ENCODE data around the gene GH1. TPM values are rescaled to one million over a fixed set of nuclear protein-coding genes. Genes with fewer than 3 reads are reported as not detected.
"Not testable (repeated sequence)": the region's sequence is repeated elsewhere in the genome, so short reads cannot be mapped to it uniquely, and the experiment has no call there.

The GH1 gene
- total RNA-seq, 1 donor from 2014 or later: not detected

DNA sequence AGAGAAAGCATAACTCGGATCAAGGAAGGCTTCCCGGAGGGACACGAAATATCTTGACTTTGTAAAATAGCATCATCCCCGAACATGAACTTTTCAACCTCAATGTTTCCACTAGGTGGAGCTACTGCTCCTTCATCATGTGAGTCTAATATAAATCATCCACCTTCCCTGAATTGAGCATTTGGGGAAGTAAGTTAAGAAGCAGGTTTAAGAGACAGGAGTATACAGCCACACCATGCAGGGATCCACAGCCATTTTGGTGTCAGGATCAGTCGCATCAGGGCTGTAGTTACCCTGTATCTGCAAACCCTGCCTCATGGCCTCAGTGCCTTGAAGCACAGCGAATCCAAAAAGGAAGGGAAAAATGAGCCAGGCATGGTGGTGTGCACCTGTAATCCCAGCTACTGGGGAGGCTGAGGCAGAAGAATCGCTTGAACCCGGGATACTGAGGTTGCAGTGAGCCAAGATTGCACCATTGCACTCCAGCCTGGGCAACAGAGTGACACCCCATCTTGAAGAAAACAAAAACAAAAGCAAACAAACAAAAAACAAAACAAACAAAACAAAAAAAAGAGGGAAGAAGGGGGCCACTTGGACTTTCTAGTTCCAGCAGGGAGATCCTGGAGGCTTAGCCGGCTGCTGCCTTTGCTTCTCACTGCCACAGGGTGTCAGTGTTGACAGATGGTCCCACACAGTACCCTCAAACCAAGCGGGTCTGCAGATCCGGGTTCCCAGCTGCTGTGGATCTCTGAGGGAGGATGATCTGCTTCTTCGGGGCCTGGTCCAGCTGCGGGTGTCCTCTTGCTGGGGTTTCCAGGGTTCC, 29.4 kb downstream of the GH1 start:
- peak; percentile 54 for TF ChIP-seq CTCF (IDR thresholded peaks at IDR 0.05; ENCODE audit: unreplicated experiment)
- H3K4me3 Mint-ChIP-seq (ENCODE audit: low read depth); H3K27ac Mint-ChIP-seq; H3K9me3 Mint-ChIP-seq (ENCODE audit: low read depth); H3K36me3 Mint-ChIP-seq (ENCODE audit: insufficient read depth); DNase-seq (ENCODE audit: low spot score, unreplicated experiment); H3K4me1 Mint-ChIP-seq (ENCODE audit: low read depth): not testable (repeated sequence)
- peaks cover 19% of the 10 kb centered on the region for H3K27me3 Mint-ChIP-seq

DNA sequence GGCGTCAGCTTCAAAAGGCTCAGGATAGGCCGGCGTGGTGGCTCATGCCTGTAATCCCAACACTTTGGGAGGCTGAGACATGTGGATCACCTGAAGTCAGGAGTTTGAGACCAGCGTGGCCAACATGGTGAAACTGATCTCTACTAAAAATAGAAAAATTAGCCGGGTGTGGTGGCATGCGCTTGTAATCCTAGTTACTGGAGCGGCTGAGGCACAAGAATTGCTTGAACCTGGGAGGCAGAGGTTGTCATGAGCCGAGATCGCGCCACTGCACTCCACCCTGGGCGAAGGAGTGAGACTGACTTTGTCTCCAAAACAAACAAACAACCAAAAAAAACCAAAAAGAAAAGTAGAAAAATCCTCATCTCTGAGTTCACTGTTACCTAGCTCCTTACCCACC, 33.5 kb downstream of the GH1 start:
- H3K36me3 Mint-ChIP-seq (ENCODE audit: insufficient read depth); H3K9me3 Mint-ChIP-seq (ENCODE audit: low read depth); DNase-seq (ENCODE audit: low spot score, unreplicated experiment); H3K27ac Mint-ChIP-seq; H3K4me3 Mint-ChIP-seq (ENCODE audit: low read depth); H3K4me1 Mint-ChIP-seq (ENCODE audit: low read depth): not testable (repeated sequence)
- peaks cover 24% of the 10 kb centered on the region for H3K27me3 Mint-ChIP-seq

- H3K4me3 Mint-ChIP-seq (ENCODE audit: low read depth); DNase-seq (ENCODE audit: low spot score, unreplicated experiment); H3K9me3 Mint-ChIP-seq (ENCODE audit: low read depth); H3K4me1 Mint-ChIP-seq (ENCODE audit: low read depth); H3K36me3 Mint-ChIP-seq (ENCODE audit: insufficient read depth); H3K27ac Mint-ChIP-seq: not testable (repeated sequence)
- peaks cover 33% of the 10 kb centered on the region for H3K27me3 Mint-ChIP-seq
These were observed 36.0 kb downstream of the GH1 start for GRCh38 chr17:63882626-63883126.

DNA sequence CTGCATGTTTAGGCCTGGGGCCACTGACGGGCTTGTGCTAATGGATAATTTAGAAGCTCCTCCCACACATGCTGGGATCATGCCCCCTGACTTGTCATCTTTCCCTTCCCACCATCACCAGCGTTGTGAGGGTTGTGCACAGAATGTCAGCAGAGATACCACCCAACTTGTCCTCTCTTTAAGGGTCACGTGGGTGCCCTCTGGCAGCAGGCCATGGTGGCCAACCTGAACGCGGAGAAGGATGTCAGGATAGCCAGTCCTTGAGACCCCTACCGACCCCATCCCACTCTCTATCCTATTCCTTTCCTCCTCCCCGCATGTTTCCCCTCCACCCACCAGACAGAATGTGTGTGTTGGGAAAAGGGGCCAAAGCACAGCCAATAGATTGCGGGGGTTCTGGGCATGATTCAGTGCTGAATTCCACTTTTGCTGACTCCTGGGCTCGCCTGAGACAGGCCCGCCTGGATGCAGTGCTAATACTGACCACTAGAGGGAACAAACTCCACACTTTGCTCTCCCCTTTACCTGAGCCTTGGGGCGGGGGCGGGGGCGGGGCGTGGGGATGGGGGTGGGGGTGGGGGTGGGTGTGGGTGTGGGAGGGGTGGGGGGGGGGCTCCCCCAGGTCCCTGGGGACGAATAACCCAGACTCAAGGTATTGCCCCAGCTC, 36.6 kb downstream of the GH1 start, which contains the start of gene GH2:
TSS of gene GH2 (minus strand) at position 10 of the 667 bp plus-strand sequence. CDS start 143 bp downstream, outside the sequence.
- DNase-seq (ENCODE audit: low spot score, unreplicated experiment): peak; percentile 41
- H3K27ac Mint-ChIP-seq: no peak within 1 kb of the TSS
- no peaks in the 10 kb centered on the region for H3K36me3 Mint-ChIP-seq (ENCODE audit: insufficient read depth)
- peak; percentile 53 for TF ChIP-seq CTCF (IDR thresholded peaks at IDR 0.05; ENCODE audit: unreplicated experiment)
- no peaks in the 10 kb centered on the region for H3K9me3 Mint-ChIP-seq (ENCODE audit: low read depth)
- H3K4me1 Mint-ChIP-seq (ENCODE audit: low read depth): no peaks in the 10 kb centered on the region
- H3K4me3 Mint-ChIP-seq (ENCODE audit: low read depth): no peak within 1 kb of the TSS
- peaks cover 27% of the 10 kb centered on the region for H3K27me3 Mint-ChIP-seq

- not testable (repeated sequence) for H3K36me3 Mint-ChIP-seq (ENCODE audit: insufficient read depth); H3K27ac Mint-ChIP-seq; DNase-seq (ENCODE audit: low spot score, unreplicated experiment); H3K4me3 Mint-ChIP-seq (ENCODE audit: low read depth); H3K9me3 Mint-ChIP-seq (ENCODE audit: low read depth); H3K4me1 Mint-ChIP-seq (ENCODE audit: low read depth)
- TF ChIP-seq CTCF (IDR thresholded peaks at IDR 0.05; ENCODE audit: unreplicated experiment): peak; percentile 14
- peaks cover 25% of the 10 kb centered on the region for H3K27me3 Mint-ChIP-seq
These were observed 37.3 kb downstream of the GH1 start for GRCh38 chr17:63881337-63881736.

DNA sequence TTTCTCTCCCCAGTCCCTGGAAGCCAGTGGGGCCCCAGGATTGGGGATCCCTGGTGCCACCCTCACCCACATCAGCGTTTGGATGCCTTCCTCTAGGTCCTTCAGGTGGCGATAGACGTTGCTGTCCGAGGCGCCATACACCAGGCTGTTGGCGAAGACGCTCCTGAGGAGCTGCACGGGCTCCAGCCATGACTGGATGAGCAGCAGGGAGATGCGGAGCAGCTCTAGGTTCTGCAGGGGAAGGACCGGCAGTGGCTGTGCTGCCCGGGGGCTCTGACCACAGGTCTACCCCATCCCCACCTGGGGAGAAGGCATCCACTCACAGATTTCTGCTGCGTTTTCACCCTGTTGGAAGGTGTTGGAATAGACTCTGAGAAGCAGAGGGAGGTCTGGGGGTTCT, 37.9 kb downstream of the GH1 start:
- Mint-ChIP-seq H3K27me3 (peaks cover 28% of the 10 kb centered on the region), H3K36me3 (ENCODE audit: insufficient read depth) (no peaks in the 10 kb centered on the region), H3K9me3 (ENCODE audit: low read depth) (no peaks in the 10 kb centered on the region), H3K27ac (no peak overlapping the region), H3K4me1 (ENCODE audit: low read depth) (no peaks in the 10 kb centered on the region), H3K4me3 (ENCODE audit: low read depth) (no peak overlapping the region)
- no peak for TF ChIP-seq CTCF (IDR thresholded peaks at IDR 0.05; ENCODE audit: unreplicated experiment)
- no peak for DNase-seq (ENCODE audit: low spot score, unreplicated experiment)

GRCh38 chr17:63878413-63878812, 40.2 kb downstream of the GH1 start:
- not testable (repeated sequence) for H3K4me1 Mint-ChIP-seq (ENCODE audit: low read depth); H3K36me3 Mint-ChIP-seq (ENCODE audit: insufficient read depth); DNase-seq (ENCODE audit: low spot score, unreplicated experiment); H3K27ac Mint-ChIP-seq; H3K9me3 Mint-ChIP-seq (ENCODE audit: low read depth); H3K4me3 Mint-ChIP-seq (ENCODE audit: low read depth)
- peaks cover 33% of the 10 kb centered on the region for H3K27me3 Mint-ChIP-seq

- H3K4me1 Mint-ChIP-seq (ENCODE audit: low read depth); DNase-seq (ENCODE audit: low spot score, unreplicated experiment); H3K36me3 Mint-ChIP-seq (ENCODE audit: insufficient read depth); H3K9me3 Mint-ChIP-seq (ENCODE audit: low read depth); H3K4me3 Mint-ChIP-seq (ENCODE audit: low read depth); H3K27ac Mint-ChIP-seq: not testable (repeated sequence)
- peaks cover 26% of the 10 kb centered on the region for H3K27me3 Mint-ChIP-seq
These were observed 43.9 kb downstream of the GH1 start for GRCh38 chr17:63874693-63875092.

GRCh38 chr17:63874061-63874626, 44.5 kb downstream of the GH1 start:
- not testable (repeated sequence) for H3K36me3 Mint-ChIP-seq (ENCODE audit: insufficient read depth); H3K4me1 Mint-ChIP-seq (ENCODE audit: low read depth); DNase-seq (ENCODE audit: low spot score, unreplicated experiment); H3K9me3 Mint-ChIP-seq (ENCODE audit: low read depth); H3K4me3 Mint-ChIP-seq (ENCODE audit: low read depth); H3K27ac Mint-ChIP-seq
- peaks cover 23% of the 10 kb centered on the region for H3K27me3 Mint-ChIP-seq
